Measurements from ENCODE around the gene HOXC12.

DNA sequence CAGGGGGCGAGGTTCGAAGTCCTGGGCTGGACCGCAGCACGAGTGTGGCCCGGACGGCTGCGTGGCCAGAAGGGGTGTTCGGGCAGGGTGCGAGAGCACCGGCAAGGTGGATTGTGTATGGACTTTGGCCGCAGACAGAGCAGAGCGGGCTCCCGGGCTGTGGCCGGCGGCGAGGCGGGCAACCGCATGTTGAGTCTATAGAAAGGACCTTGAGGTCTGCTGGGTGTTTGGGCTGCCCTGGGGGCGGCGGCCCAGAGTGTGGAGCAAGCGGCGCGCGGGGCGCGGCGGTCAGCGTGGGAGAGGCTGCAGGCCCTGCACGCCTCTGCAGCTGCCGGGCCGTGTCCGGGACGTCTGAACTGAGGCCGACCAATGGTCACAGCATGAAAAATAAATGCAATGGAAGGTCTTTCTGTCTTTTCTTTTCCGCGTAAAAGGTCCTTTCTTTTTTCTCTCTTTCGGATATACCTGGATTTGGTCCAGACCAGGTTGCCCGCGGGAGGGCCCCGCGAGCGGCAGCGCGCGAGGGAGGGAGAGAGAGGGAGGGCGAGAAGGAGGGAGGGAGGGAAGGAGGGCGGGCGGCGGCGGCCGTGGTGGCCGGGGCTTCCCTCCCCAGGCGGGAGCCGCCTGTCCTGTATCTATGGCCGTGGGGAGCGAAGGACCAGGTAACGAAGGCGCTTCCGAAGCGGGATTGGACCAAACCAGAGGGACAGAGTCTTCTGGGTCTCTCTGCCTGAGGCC lies 39.7 kb downstream of the HOXC12 start:
- TF ChIP-seq POLR2A (IDR thresholded peaks at IDR 0.05) (no peak), POLR2AphosphoS5 (IDR thresholded peaks at IDR 0.05) (no peak), EP300 (IDR thresholded peaks at IDR 0.05) (no peak)
- TF ChIP-seq, protein P1, sequence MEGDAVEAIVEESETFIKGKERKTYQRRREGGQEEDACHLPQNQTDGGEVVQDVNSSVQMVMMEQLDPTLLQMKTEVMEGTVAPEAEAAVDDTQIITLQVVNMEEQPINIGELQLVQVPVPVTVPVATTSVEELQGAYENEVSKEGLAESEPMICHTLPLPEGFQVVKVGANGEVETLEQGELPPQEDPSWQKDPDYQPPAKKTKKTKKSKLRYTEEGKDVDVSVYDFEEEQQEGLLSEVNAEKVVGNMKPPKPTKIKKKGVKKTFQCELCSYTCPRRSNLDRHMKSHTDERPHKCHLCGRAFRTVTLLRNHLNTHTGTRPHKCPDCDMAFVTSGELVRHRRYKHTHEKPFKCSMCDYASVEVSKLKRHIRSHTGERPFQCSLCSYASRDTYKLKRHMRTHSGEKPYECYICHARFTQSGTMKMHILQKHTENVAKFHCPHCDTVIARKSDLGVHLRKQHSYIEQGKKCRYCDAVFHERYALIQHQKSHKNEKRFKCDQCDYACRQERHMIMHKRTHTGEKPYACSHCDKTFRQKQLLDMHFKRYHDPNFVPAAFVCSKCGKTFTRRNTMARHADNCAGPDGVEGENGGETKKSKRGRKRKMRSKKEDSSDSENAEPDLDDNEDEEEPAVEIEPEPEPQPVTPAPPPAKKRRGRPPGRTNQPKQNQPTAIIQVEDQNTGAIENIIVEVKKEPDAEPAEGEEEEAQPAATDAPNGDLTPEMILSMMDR (IDR thresholded peaks at IDR 0.05) = no peak

Measured in upper lobe of left lung (tissue), 4 donors.